ENCODE results near the gene TRUB2. TPM values are rescaled to one million over a fixed set of nuclear protein-coding genes. Genes with fewer than 3 reads are reported as not detected.
A peak's percentile ranks its signal among the peaks of the same experiment; 100 is the strongest.

TRUB2 gene
- total and polyA plus RNA-seq, 2 of the 13 experiments (the other 11 are each of a cell fraction or from before 2014, with no cell fraction given) = 22.3 to 41.2 TPM

GRCh38 chr9:128341435-128341849 lies 19.2 kb upstream of the TRUB2 start (continued):
- TF ChIP-seq NR2F6 (IDR thresholded peaks at IDR 0.05) (0 out of 2 replicates have a peak, but pooled peaks have one; percentile 5), NR2F6 (CRISPR knock-in tag; IDR thresholded peaks at IDR 0.05) (peak; percentile 55), POLR2AphosphoS5 (IDR thresholded peaks at IDR 0.05; ENCODE audit: low read depth, low read length) (no peak), BCL6 (CRISPR knock-in tag; IDR thresholded peaks at IDR 0.05) (no peak), TBX3 (IDR thresholded peaks at IDR 0.05; ENCODE audit: borderline replicate concordance) (no peak)
- TF ChIP-seq, protein P1, sequence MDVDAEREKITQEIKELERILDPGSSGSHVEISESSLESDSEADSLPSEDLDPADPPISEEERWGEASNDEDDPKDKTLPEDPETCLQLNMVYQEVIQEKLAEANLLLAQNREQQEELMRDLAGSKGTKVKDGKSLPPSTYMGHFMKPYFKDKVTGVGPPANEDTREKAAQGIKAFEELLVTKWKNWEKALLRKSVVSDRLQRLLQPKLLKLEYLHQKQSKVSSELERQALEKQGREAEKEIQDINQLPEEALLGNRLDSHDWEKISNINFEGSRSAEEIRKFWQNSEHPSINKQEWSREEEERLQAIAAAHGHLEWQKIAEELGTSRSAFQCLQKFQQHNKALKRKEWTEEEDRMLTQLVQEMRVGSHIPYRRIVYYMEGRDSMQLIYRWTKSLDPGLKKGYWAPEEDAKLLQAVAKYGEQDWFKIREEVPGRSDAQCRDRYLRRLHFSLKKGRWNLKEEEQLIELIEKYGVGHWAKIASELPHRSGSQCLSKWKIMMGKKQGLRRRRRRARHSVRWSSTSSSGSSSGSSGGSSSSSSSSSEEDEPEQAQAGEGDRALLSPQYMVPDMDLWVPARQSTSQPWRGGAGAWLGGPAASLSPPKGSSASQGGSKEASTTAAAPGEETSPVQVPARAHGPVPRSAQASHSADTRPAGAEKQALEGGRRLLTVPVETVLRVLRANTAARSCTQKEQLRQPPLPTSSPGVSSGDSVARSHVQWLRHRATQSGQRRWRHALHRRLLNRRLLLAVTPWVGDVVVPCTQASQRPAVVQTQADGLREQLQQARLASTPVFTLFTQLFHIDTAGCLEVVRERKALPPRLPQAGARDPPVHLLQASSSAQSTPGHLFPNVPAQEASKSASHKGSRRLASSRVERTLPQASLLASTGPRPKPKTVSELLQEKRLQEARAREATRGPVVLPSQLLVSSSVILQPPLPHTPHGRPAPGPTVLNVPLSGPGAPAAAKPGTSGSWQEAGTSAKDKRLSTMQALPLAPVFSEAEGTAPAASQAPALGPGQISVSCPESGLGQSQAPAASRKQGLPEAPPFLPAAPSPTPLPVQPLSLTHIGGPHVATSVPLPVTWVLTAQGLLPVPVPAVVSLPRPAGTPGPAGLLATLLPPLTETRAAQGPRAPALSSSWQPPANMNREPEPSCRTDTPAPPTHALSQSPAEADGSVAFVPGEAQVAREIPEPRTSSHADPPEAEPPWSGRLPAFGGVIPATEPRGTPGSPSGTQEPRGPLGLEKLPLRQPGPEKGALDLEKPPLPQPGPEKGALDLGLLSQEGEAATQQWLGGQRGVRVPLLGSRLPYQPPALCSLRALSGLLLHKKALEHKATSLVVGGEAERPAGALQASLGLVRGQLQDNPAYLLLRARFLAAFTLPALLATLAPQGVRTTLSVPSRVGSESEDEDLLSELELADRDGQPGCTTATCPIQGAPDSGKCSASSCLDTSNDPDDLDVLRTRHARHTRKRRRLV (CRISPR knock-in tag; IDR thresholded peaks at IDR 0.05) = no peak
- TF ChIP-seq, protein P2, sequence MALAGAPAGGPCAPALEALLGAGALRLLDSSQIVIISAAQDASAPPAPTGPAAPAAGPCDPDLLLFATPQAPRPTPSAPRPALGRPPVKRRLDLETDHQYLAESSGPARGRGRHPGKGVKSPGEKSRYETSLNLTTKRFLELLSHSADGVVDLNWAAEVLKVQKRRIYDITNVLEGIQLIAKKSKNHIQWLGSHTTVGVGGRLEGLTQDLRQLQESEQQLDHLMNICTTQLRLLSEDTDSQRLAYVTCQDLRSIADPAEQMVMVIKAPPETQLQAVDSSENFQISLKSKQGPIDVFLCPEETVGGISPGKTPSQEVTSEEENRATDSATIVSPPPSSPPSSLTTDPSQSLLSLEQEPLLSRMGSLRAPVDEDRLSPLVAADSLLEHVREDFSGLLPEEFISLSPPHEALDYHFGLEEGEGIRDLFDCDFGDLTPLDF (CRISPR knock-in tag; IDR thresholded peaks at IDR 0.05) = no peak
